Stomach (tissue), 4 donors: ENCODE results near the gene CEP57.

ENCODE experiments used
- EP300 ChIP-seq: sonication (generic); formaldehyde crosslinking; IDR thresholded peaks from one replicate; pipeline ENCODE4 v1.6.1; 2017; ENCODE audit warnings: antibody characterized with exemption
- TF ChIP-seq, protein P1 (sequence below), 7 experiments: fragments of 450-650 bp in 4 of 7; fragments of 200-600 bp in 3 of 7; sonication (generic) in 3 of 7; IDR thresholded peaks; one replicate each; pipeline ENCODE4 v1.5.1; 2016 to 2019; ENCODE audit warnings: antibody characterized with exemption in 7 of 7, control low read depth in 2 of 7, mild to moderate bottlenecking in 1 of 7

DNA sequence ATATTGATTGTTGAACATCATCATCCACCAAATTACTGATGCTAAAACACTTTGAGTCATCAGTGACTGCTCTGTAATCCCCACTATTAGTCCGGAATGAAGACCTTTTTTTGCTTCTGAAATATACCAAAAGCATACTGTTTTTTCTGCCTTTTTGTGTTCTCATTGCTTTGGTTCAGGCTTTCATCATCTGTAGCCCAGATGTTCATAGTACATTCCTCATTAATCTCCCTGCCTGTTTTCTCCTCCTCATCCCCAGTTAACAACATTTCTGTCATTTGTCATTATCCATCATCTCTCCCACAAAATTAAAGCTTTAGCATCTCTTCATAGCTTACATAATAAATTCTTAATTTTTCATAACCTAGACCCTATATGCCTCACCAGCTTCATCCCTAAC lies 9.2 kb downstream of the CEP57 start:
- TF ChIP-seq EP300 = no peak
- TF ChIP-seq, protein P1, sequence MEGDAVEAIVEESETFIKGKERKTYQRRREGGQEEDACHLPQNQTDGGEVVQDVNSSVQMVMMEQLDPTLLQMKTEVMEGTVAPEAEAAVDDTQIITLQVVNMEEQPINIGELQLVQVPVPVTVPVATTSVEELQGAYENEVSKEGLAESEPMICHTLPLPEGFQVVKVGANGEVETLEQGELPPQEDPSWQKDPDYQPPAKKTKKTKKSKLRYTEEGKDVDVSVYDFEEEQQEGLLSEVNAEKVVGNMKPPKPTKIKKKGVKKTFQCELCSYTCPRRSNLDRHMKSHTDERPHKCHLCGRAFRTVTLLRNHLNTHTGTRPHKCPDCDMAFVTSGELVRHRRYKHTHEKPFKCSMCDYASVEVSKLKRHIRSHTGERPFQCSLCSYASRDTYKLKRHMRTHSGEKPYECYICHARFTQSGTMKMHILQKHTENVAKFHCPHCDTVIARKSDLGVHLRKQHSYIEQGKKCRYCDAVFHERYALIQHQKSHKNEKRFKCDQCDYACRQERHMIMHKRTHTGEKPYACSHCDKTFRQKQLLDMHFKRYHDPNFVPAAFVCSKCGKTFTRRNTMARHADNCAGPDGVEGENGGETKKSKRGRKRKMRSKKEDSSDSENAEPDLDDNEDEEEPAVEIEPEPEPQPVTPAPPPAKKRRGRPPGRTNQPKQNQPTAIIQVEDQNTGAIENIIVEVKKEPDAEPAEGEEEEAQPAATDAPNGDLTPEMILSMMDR (IDR thresholded peaks at IDR 0.05) = no peak
